CD14-positive monocyte (primary cell): ENCODE data around the gene CDK5. TPM values are rescaled to one million over a fixed set of nuclear protein-coding genes. Genes with fewer than 3 reads are reported as not detected.
A peak's percentile ranks its signal among the peaks of the same experiment; 100 is the strongest.
"Not testable (repeated sequence)": the region's sequence is repeated elsewhere in the genome, so short reads cannot be mapped to it uniquely, and the experiment has no call there.

ENCODE experiments used
- DNase-seq, 3 donors: peaks; one replicate each; pipeline ENCODE4 v3.0.0-alpha.2; 2011 to 2022
- H2AFZ ChIP-seq: 2 replicates; pipeline ENCODE4 v1.6.0; 2012; ENCODE audit warnings: mild to moderate bottlenecking, low read depth, low read length, inconsistent platforms; ENCODE audit not compliant: insufficient read depth, poor library complexity, severe bottlenecking
- H3K27ac ChIP-seq, 2 donors: 1 replicate in 1 of 2; 2 replicates in 1 of 2; pipeline ENCODE4 v1.5.1; 2012 to 2013; ENCODE audit warnings: low read length in 2 of 2, control low read depth in 1 of 2, inconsistent platforms in 1 of 2, low read depth in 1 of 2, mild to moderate bottlenecking in 1 of 2
- H3K27me3 ChIP-seq, 2 donors: one replicate each; pipeline versions ENCODE4 v1.6.0 to v1.6.1; 2011 to 2013; ENCODE audit warnings: low read length in 2 of 2; ENCODE audit not compliant: control insufficient read depth in 2 of 2, insufficient read depth in 2 of 2
- H3K36me3 ChIP-seq, 2 donors: replicated peaks in 1 of 2; 1 replicate in 1 of 2; 2 replicates in 1 of 2; pipeline versions ENCODE4 v1.5.1 to v1.6.1; 2012 to 2013; ENCODE audit warnings: low read length in 2 of 2, control low read depth in 1 of 2, inconsistent platforms in 1 of 2, mild to moderate bottlenecking in 1 of 2; ENCODE audit not compliant: insufficient read depth in 2 of 2, control insufficient read depth in 1 of 2
- H3K4me1 ChIP-seq, 2 donors: 1 replicate in 1 of 2; 2 replicates in 1 of 2; pipeline versions ENCODE4 v1.5.1 to v1.6.1; 2012 to 2013; ENCODE audit warnings: low read length in 2 of 2, control low read depth in 1 of 2, inconsistent platforms in 1 of 2, mild to moderate bottlenecking in 1 of 2, moderate library complexity in 1 of 2; ENCODE audit not compliant: insufficient read depth in 2 of 2, control insufficient read depth in 1 of 2
- H3K4me2 ChIP-seq: replicated peaks from 2 replicates; pipeline ENCODE3; 2012; ENCODE audit warnings: low read length, moderate library complexity, mild to moderate bottlenecking; ENCODE audit not compliant: poor library complexity, severe bottlenecking; ENCODE audit errors: extremely low read depth
- H3K4me3 ChIP-seq, 3 experiments: fragments of 200-600 bp in 1 of 3; sonication (generic) in 1 of 3; replicated peaks in 1 of 3; 1 replicate in 2 of 3; 2 replicates in 1 of 3; pipeline ENCODE4 v1.5.1; 2011 to 2013; ENCODE audit warnings: low read length in 3 of 3, mild to moderate bottlenecking in 3 of 3, control low read depth in 2 of 3, low read depth in 2 of 3, inconsistent platforms in 1 of 3, moderate library complexity in 1 of 3
- H3K79me2 ChIP-seq: 2 replicates; pipeline ENCODE4 v1.6.0; 2012; ENCODE audit warnings: mild to moderate bottlenecking, control low read depth, inconsistent platforms, low read length, moderate library complexity; ENCODE audit not compliant: insufficient read depth
- H3K9ac ChIP-seq: 2 replicates; pipeline ENCODE4 v1.6.0; 2017; ENCODE audit warnings: low read length, mild to moderate bottlenecking; ENCODE audit not compliant: insufficient read depth, poor library complexity, severe bottlenecking
- H3K9me3 ChIP-seq, 2 donors: replicated peaks in 1 of 2; 1 replicate in 1 of 2; 2 replicates in 1 of 2; pipeline versions ENCODE4 v1.5.1 to v1.6.1; 2012 to 2013; ENCODE audit warnings: low read length in 2 of 2, control low read depth in 1 of 2; ENCODE audit not compliant: control insufficient read depth in 1 of 2, insufficient read depth in 1 of 2
- H4K20me1 ChIP-seq: 2 replicates; pipeline ENCODE4 v1.6.0; 2012; ENCODE audit warnings: mild to moderate bottlenecking, low read length, control low read depth, moderate library complexity; ENCODE audit not compliant: insufficient read depth
- H3K27ac Mint-ChIP-seq, 7 donors: one replicate each; pipeline ENCODE4 v1.8.0; 2020; ENCODE audit warnings: mild to moderate bottlenecking in 7 of 7, mixed read lengths in 7 of 7, moderate library complexity in 6 of 7, inconsistent platforms in 2 of 7
- H3K27me3 Mint-ChIP-seq, 3 donors: one replicate each; pipeline ENCODE4 v1.8.0; 2021 to 2022; ENCODE audit warnings: low read depth in 3 of 3, mild to moderate bottlenecking in 3 of 3, mixed read lengths in 3 of 3, moderate library complexity in 3 of 3, inconsistent platforms in 1 of 3
- H3K36me3 Mint-ChIP-seq, 2 donors: one replicate each; pipeline ENCODE4 v1.8.0; 2020; ENCODE audit warnings: mixed read lengths in 2 of 2, inconsistent platforms in 1 of 2, mild to moderate bottlenecking in 1 of 2
- H3K4me1 Mint-ChIP-seq: one replicate; pipeline ENCODE4 v1.8.0; 2020; ENCODE audit warnings: mild to moderate bottlenecking, mixed read lengths
- H3K4me3 Mint-ChIP-seq, 2 donors: one replicate each; pipeline ENCODE4 v1.8.0; 2020; ENCODE audit warnings: mild to moderate bottlenecking in 2 of 2, mixed read lengths in 2 of 2, moderate library complexity in 1 of 2
- H3K9me3 Mint-ChIP-seq, 7 donors: one replicate each; pipeline ENCODE4 v1.8.0; 2020 to 2022; ENCODE audit warnings: mixed read lengths in 7 of 7, mild to moderate bottlenecking in 6 of 7, moderate library complexity in 6 of 7, inconsistent platforms in 2 of 7
- CTCF ChIP-seq: fragments of 200-600 bp; IDR thresholded peaks from one replicate; pipeline ENCODE4 v1.8.0; 2022; ENCODE audit warnings: antibody characterized with exemption, mild to moderate bottlenecking
- WGBS: methylation state at CpG from one replicate; pipeline ENCODE4 v1.1.5; 2013; ENCODE audit warnings: missing lambda C conversion rate; ENCODE audit not compliant: insufficient coverage; 5-methylcytosine and 5-hydroxymethylcytosine counted together
- intact Hi-C, 2 donors: fragments of 100-400 bp; cut with micrococcal nuclease; formaldehyde crosslinking; loops; one replicate each; pipeline versions ENCODE4 v1.15.0 to v1.15.1; 2023
- polyA plus RNA-seq, 3 donors: library from polyadenylated mRNA; depleted of rRNA in 1 of 3; unstranded in 2 of 3; stranded (reverse) in 1 of 3; fragments of 300-500 nt in 2 of 3; fragments of >200 nt in 1 of 3; fragmentation: Illumina TruSeq in 2 of 3; gene quantifications; 1 replicate in 2 of 3; 2 replicates in 1 of 3; pipeline ENCODE4 v1.2.3, GENCODE V29; 2012 to 2021

Gene CDK5
- polyA plus RNA-seq, 3 donors: 14.9 to 31.2 (median 24.9) TPM

GRCh38 chr7:151028131-151028947, 29.4 kb downstream of the CDK5 start, which contains the start of gene ABCB8:
Gene ABCB8 (plus strand): TSS chr7:151028450. CDS start chr7:151028516, 66 bp downstream.
- under 1% methylated on average over 46 of the region's 53 CpGs for WGBS
- Histone ChIP-seq H3K9ac (peak within 1 kb of the TSS; percentile 71), H2AFZ (peak within 1 kb of the TSS; percentile 89), H3K9me3 (no peaks in the 10 kb centered on the region), H3K79me2 (peaks cover 4% of the 10 kb centered on the region), H3K27ac (peak within 1 kb of the TSS; percentile 71 to 81), H3K36me3 (no peaks in the 10 kb centered on the region), H4K20me1 (no peaks in the 10 kb centered on the region), H3K4me3 (peak within 1 kb of the TSS; percentile 53 to 98 (median 96)), H3K4me2 (peak within 1 kb of the TSS; percentile 74), H3K4me1 (peaks cover 14 to 18% of the 10 kb centered on the region in 2 donors), H3K27me3 (peaks cover 0 to 4% of the 10 kb centered on the region in 2 donors)
- intact Hi-C loops: loop anchor here in 1 of 2 donors (2.0 to 5.0 kb wide), 2 partner anchors 60 to 84 kb away; no protein-coding TSS in a partner anchor
- Mint-ChIP-seq H3K27me3 (peaks cover 3 to 22% (median 6%) of the 10 kb centered on the region in 3 donors), H3K4me3 (peak within 1 kb of the TSS; percentile 91 to 94), H3K27ac (peak within 1 kb of the TSS; percentile 91 to 97 (median 95)), H3K36me3 (peaks cover 6 to 15% of the 10 kb centered on the region in 2 donors), H3K4me1 (peaks cover 25% of the 10 kb centered on the region), H3K9me3 (peaks cover 0 to 2% (median 0%) of the 10 kb centered on the region in 7 donors)
- peak; percentile 64 for TF ChIP-seq CTCF
- peak; percentile 97 to 98 (median 98) for DNase-seq

- WGBS: 40% methylated on average over 4 of the region's 16 CpGs
- not testable (repeated sequence) for H3K79me2 ChIP-seq, H3K27me3 ChIP-seq, H3K9me3 Mint-ChIP-seq, H4K20me1 ChIP-seq, H3K9me3 ChIP-seq, H3K36me3 ChIP-seq, DNase-seq
- intact Hi-C loops: loop anchor here in 1 of 2 donors (2.0 to 5.0 kb wide), 2 partner anchors 61 to 85 kb away; no protein-coding TSS in a partner anchor
- Histone ChIP-seq H3K4me3 (peak overlapping the region; percentile 53 to 98 (median 96)), H2AFZ (peak overlapping the region; percentile 89), H3K4me2 (peak overlapping the region; percentile 74), H3K9ac (peak overlapping the region; percentile 45), H3K27ac (peak overlapping the region; percentile 71 to 81), H3K4me1 (peaks cover 14 to 18% of the 10 kb centered on the region in 2 donors)
- peaks cover 6 to 11% of the 10 kb centered on the region in 2 donors for H3K36me3 Mint-ChIP-seq
- peak overlapping the region; percentile 91 to 94 for H3K4me3 Mint-ChIP-seq
- H3K27me3 Mint-ChIP-seq: peaks cover 6 to 28% (median 8%) of the 10 kb centered on the region in 3 donors
- peak overlapping the region; percentile 91 to 97 (median 95) for H3K27ac Mint-ChIP-seq
- peaks cover 22% of the 10 kb centered on the region for H3K4me1 Mint-ChIP-seq
Observed at GRCh38 chr7:151027728-151028130, 30.0 kb downstream of the CDK5 start.

GRCh38 chr7:151026771-151027727, 30.6 kb downstream of the CDK5 start:
- peaks cover 22% of the 10 kb centered on the region for H3K4me1 Mint-ChIP-seq
- intact Hi-C loops: loop anchor here in 1 of 2 donors (5.0 kb wide), 1 partner anchor 85 kb away; no protein-coding TSS in a partner anchor
- H3K9ac ChIP-seq, H3K9me3 Mint-ChIP-seq, H4K20me1 ChIP-seq, H3K27ac ChIP-seq, H3K27me3 ChIP-seq, DNase-seq, H3K79me2 ChIP-seq, H3K36me3 ChIP-seq, H3K36me3 Mint-ChIP-seq, H3K9me3 ChIP-seq: not testable (repeated sequence)
- H2AFZ ChIP-seq: peak overlapping the region; percentile 89
- 63% methylated on average over 7 of the region's 19 CpGs for WGBS
- peak overlapping the region; percentile 74 for H3K4me2 ChIP-seq
- H3K4me3 Mint-ChIP-seq: peak overlapping the region; percentile 91 to 94
- peaks cover 14 to 18% of the 10 kb centered on the region in 2 donors for H3K4me1 ChIP-seq
- H3K4me3 ChIP-seq: peak overlapping the region in 1 of 3 experiments; percentile 98
- peak overlapping the region; percentile 91 to 97 (median 95) for H3K27ac Mint-ChIP-seq
- peaks cover 6 to 28% (median 8%) of the 10 kb centered on the region in 3 donors for H3K27me3 Mint-ChIP-seq
